ENCODE measurements around the gene MED27. TPM values are rescaled to one million over a fixed set of nuclear protein-coding genes. Genes with fewer than 3 reads are reported as not detected.

Gene MED27
- total and polyA plus RNA-seq, 2 of the 4 experiments (the other 2 are of a cell fraction): 50.2 to 63.4 TPM

DNA sequence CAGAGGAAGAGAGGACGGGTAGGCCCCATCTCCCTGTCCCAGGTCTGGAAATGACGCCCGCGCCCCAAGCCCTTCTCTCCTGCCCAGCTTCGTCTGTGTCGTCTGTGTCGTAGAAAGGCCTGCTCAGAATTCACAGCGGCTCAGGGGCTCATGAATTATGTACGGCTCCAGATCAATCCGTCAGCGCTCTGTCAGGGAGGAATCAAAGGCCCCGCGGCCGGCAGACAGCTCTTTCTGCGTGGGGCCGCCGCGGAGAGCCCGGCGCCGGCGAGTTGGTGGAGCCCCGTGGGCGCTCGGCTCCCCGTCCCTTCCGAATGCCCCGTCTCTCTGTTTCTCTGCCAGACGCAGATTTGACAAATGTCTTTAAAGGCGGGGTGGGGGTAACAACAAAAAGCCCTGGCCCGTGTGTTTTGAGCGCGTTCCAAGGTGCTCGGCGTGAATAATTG lies 255.9 kb downstream of the MED27 start:
- H3K27ac ChIP-seq (ENCODE audit: insufficient read depth, low read length): no peak overlapping the region
- H2AFZ ChIP-seq (replicated peaks; ENCODE audit: low read length, poor library complexity): no peak overlapping the region
- H4K5ac ChIP-seq (ENCODE audit: low read depth, low read length): no peak overlapping the region
- BruUV-seq (replicated peaks): no TSS peak
- no peak overlapping the region for H2BK120ac ChIP-seq (ENCODE audit: low read depth, low read length)
- ATAC-seq (ENCODE audit: low read depth) (no peak), DNase-seq (no peak)
- H3K23ac ChIP-seq (ENCODE audit: low read depth, low read length): no peak overlapping the region
- H4K8ac ChIP-seq (ENCODE audit: low read depth in 2 of 2, low read length in 2 of 2): no peak overlapping the region
- no peaks in the 10 kb centered on the region for H3K4me1 ChIP-seq (ENCODE audit: control insufficient read depth, insufficient read depth, low read length)
- ChIA-PET POLR2A (ENCODE audit: unreplicated experiment) (no interaction called here), CTCF (interaction anchor here (0.8 kb wide), 1 partner anchor 206 kb away, joined by 3 read pairs; no protein-coding TSS in a partner anchor)
- H3K9ac ChIP-seq (ENCODE audit: low read depth, low read length): no peak overlapping the region
- no peak overlapping the region for H3K4me2 ChIP-seq (ENCODE audit: low read depth, low read length)
- no peaks in the 10 kb centered on the region for H3K9me1 ChIP-seq (ENCODE audit: insufficient read depth, low read length)
- dilution Hi-C loops (cut with HindIII; ENCODE audit: low sequenced_read_pairs, unreplicated experiment) (no loop called here), in situ Hi-C loops (cut with MboI; ENCODE audit: low sequenced_read_pairs) (no loop called here), intact Hi-C loops (cut with micrococcal nuclease) (no loop called here)
- 37% methylated on average over 7 of the region's 35 CpGs; no CpG with 5 or more reads in 1 of the 2 experiments for WGBS, 2 experiments (ENCODE audit: extremely low coverage in 2 of 2, insufficient read length in 1 of 2)
- no peaks in the 10 kb centered on the region for H4K20me1 ChIP-seq (ENCODE audit: insufficient read depth, low read length)
- no peak overlapping the region for H2AK5ac ChIP-seq (ENCODE audit: low read depth, low read length)
- no peak overlapping the region for H3K14ac ChIP-seq (replicated peaks; ENCODE audit: low read depth, low read length)
- H3K18ac ChIP-seq (ENCODE audit: low read depth, low read length): no peak overlapping the region
- TF ChIP-seq RFX5 (IDR thresholded peaks at IDR 0.05; ENCODE audit: low read depth, low read length) (no peak), MAZ (IDR thresholded peaks at IDR 0.05; ENCODE audit: borderline replicate concordance, low read depth, low read length) (no peak), FOS (IDR thresholded peaks at IDR 0.05; ENCODE audit: low read depth, low read length) (no peak), NFE2L2 (IDR thresholded peaks at IDR 0.05; ENCODE audit: low read depth, low read length) (no peak), BHLHE40 (IDR thresholded peaks at IDR 0.05; ENCODE audit: low read depth, low read length) (no peak), CHD1 (IDR thresholded peaks at IDR 0.05; ENCODE audit: low read depth, low read length) (no peak), SMC3 (IDR thresholded peaks at IDR 0.05; ENCODE audit: low read depth, low read length) (no peak), RAD21 (IDR thresholded peaks at IDR 0.05; ENCODE audit: low read length) (no peak), POLR2A (IDR thresholded peaks at IDR 0.05; ENCODE audit: low read depth, low read length) (no peak), MAFK (IDR thresholded peaks at IDR 0.05; ENCODE audit: low read depth, low read length) (no peak), CEBPB (IDR thresholded peaks at IDR 0.05; ENCODE audit: low read depth, low read length) (no peak), RCOR1 (IDR thresholded peaks at IDR 0.05; ENCODE audit: insufficient replicate concordance, low read length) (no peak)
- TF ChIP-seq, protein P1, sequence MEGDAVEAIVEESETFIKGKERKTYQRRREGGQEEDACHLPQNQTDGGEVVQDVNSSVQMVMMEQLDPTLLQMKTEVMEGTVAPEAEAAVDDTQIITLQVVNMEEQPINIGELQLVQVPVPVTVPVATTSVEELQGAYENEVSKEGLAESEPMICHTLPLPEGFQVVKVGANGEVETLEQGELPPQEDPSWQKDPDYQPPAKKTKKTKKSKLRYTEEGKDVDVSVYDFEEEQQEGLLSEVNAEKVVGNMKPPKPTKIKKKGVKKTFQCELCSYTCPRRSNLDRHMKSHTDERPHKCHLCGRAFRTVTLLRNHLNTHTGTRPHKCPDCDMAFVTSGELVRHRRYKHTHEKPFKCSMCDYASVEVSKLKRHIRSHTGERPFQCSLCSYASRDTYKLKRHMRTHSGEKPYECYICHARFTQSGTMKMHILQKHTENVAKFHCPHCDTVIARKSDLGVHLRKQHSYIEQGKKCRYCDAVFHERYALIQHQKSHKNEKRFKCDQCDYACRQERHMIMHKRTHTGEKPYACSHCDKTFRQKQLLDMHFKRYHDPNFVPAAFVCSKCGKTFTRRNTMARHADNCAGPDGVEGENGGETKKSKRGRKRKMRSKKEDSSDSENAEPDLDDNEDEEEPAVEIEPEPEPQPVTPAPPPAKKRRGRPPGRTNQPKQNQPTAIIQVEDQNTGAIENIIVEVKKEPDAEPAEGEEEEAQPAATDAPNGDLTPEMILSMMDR (conservative IDR thresholded peaks at IDR 0.05; ENCODE audit: low read depth, low read length): no peak
- TF ChIP-seq, protein P2, sequence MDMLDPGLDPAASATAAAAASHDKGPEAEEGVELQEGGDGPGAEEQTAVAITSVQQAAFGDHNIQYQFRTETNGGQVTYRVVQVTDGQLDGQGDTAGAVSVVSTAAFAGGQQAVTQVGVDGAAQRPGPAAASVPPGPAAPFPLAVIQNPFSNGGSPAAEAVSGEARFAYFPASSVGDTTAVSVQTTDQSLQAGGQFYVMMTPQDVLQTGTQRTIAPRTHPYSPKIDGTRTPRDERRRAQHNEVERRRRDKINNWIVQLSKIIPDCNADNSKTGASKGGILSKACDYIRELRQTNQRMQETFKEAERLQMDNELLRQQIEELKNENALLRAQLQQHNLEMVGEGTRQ (IDR thresholded peaks at IDR 0.05; ENCODE audit: low read depth, low read length): no peak
- TF ChIP-seq, protein P3, sequence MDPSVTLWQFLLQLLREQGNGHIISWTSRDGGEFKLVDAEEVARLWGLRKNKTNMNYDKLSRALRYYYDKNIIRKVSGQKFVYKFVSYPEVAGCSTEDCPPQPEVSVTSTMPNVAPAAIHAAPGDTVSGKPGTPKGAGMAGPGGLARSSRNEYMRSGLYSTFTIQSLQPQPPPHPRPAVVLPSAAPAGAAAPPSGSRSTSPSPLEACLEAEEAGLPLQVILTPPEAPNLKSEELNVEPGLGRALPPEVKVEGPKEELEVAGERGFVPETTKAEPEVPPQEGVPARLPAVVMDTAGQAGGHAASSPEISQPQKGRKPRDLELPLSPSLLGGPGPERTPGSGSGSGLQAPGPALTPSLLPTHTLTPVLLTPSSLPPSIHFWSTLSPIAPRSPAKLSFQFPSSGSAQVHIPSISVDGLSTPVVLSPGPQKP (IDR thresholded peaks at IDR 0.05; ENCODE audit: borderline replicate concordance, low read depth, low read length): no peak
- no peak overlapping the region for H2BK5ac ChIP-seq (ENCODE audit: low read depth, low read length, poor library complexity, severe bottlenecking)
- peaks cover 5% of the 10 kb centered on the region for H3K9me3 ChIP-seq (ENCODE audit: control insufficient read depth, insufficient read depth, low read length)
- H3K56ac ChIP-seq (ENCODE audit: extremely low read depth, insufficient read depth, low read length): no peak overlapping the region
- no peak overlapping the region for H2BK20ac ChIP-seq (ENCODE audit: low read depth, low read length)
- H4K91ac ChIP-seq (ENCODE audit: insufficient read depth, low read depth, low read length): no peak overlapping the region
- H2BK15ac ChIP-seq (ENCODE audit: low read depth, low read length): no peak overlapping the region
- H3K36me3 ChIP-seq (ENCODE audit: control insufficient read depth, insufficient read depth, low read length): no peaks in the 10 kb centered on the region
- no peak overlapping the region for H3K4ac ChIP-seq (ENCODE audit: low read depth, low read length)
- H3K4me3 ChIP-seq (ENCODE audit: insufficient read depth, low read depth, low read length): no peak overlapping the region
- no peaks in the 10 kb centered on the region for H3K79me1 ChIP-seq (ENCODE audit: low read depth in 1 of 2, low read length in 2 of 2)
- peaks cover 80% of the 10 kb centered on the region for H3K27me3 ChIP-seq (ENCODE audit: control insufficient read depth, insufficient read depth, low read length)
- no peak overlapping the region for H2AK9ac ChIP-seq (replicated peaks; ENCODE audit: low read depth, low read length, poor library complexity)
